ENCODE measurements around the gene NPAS3.

DNA sequence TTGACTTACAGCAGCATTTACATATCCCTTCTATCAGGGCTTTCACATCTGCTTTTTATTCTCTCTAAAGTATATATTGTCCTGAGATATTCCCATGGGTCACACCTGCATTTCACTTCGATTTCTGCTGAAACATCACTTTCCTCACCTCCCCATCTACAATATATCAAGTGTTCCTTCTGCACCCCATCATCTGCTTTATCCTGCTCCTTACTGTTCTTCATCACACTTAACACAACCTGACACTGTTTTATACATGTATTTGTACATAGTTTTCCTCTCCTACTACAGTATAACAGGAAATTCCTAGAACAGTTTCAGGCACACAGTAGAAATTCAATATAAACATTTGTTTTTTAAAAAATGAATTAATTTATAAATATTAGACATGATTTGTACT is 809.1 kb downstream of the NPAS3 start:
- TF ChIP-seq POLR2A (IDR thresholded peaks at IDR 0.05) = no peak
- TF ChIP-seq, protein P1, sequence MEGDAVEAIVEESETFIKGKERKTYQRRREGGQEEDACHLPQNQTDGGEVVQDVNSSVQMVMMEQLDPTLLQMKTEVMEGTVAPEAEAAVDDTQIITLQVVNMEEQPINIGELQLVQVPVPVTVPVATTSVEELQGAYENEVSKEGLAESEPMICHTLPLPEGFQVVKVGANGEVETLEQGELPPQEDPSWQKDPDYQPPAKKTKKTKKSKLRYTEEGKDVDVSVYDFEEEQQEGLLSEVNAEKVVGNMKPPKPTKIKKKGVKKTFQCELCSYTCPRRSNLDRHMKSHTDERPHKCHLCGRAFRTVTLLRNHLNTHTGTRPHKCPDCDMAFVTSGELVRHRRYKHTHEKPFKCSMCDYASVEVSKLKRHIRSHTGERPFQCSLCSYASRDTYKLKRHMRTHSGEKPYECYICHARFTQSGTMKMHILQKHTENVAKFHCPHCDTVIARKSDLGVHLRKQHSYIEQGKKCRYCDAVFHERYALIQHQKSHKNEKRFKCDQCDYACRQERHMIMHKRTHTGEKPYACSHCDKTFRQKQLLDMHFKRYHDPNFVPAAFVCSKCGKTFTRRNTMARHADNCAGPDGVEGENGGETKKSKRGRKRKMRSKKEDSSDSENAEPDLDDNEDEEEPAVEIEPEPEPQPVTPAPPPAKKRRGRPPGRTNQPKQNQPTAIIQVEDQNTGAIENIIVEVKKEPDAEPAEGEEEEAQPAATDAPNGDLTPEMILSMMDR (IDR thresholded peaks at IDR 0.05) = no peak
